GM21717 (cell line): ENCODE results near the gene ADRA2A.

Experiments
- ATAC-seq: cut with Tn5 transposase; IDR thresholded peaks from one replicate; pipeline ENCODE4 v1.9.1; 2021; ENCODE audit warnings: mild to moderate bottlenecking, moderate library complexity; ENCODE audit not compliant: unreplicated experiment

Gene ADRA2A

DNA sequence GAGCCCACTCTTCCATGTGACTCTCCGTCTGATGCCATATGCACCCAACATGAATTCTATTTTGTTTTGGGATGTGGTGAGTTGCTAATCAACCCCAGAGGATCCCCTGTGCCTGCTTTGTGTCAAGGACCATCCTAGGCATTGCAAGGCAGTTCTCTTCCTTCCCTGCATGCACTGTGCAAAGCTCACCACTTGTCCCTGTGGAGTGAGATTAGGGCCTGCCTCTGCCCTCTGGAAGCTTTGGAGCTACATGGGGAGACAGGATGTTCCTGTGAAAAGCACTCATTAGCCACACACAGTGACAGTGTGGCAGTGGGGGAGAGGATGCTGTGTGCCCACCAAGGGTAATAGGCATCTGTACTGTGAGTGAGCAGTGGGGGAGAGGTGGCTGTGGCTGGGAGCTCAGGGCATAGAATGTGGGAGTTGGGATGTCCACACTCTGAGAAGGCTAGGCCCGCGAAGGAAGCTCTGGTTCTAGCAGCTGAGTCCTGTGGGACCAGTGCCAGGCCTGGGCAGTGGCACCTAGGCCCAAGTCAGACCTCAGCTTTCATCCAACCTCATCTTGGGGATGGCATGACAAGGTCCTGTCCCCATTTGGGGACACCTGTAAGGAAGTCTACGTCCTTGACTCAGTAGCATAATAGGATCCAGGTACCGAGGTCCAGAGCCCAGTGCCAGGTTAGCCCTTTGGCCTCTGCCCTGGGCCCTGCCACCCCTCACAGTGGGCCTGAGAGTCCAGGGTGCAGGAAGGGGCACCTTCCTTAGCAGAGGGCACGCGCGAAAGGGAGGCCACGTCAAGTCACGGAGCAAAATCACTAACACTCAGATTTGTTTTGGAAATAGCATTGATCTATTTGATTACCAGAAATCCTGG, 6.6 kb downstream of the ADRA2A start:
- no peak for ATAC-seq

DNA sequence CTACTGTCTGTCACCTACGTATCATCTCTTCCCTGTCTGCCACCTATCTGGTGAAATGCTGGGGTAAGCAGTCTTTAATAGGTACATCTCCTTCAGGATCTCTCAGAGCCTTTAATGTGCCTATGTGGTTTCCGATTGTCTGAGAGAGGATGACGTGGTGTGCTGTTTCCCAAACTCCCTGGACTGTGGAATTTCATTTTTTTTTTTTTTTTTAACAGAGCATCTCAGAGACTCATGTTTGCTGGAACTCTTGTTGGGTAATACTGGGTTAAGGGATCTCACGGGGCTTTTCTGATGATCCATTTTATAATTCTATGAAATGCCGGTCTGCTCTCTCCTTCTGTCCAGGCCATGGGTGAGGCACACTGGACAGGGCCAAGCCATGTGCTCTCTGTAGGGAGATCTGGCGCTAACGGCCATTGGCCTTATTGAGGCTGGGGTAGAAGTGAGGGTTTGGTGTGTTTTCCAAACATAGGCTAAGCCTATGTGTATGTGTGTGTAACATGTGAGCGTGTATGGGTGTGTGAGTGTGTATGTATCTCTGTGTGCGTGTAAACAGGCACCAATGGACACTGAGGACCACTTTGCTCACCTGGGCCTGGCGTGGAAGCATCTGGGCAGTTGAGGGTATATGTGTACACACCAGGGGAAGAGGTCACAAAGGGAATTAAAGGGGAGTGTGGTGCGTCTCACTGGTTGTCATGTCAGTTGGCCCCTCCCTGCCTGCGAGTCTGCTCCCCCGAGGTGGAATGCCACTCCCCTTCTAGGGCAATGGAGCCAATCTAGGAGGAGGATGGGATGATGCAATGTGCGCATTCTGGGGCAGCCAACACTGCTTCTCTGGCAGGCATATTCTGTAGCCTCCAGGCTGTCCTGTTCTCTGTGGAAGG, 7.8 kb downstream of the ADRA2A start:
- ATAC-seq, result no peak

DNA sequence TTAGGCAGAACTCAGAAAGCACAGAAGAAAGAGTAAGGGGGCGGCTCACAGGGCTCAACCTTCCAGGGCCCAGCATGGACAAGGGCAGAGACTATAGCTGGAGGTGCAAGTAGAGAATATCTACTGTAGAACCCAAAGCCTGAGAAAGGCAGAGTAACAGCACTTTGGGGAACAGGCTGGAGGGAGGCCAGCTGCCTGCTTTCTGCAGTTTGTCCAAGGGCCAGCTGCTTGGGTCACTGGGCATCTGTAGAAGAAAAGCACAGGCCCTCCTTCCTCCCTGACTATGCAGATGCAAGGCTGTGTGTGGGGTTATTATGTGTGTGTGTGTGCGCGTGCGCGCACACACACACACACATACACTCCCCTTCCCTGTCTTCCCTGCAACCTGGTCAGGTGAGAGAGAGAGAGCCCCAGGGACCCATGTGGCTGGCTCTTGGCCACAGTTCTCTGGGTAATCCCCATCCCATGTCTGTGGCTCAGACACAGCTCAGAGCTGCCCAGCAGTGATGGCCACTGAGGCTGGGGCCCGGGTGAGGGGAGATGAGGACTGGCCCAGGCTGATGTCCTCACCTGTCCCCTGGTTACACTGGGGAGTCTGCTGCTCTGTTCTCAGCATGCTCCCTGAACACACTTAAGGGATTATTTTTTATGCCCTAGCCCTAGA, 9.0 kb downstream of the ADRA2A start:
- ATAC-seq, result no peak

DNA sequence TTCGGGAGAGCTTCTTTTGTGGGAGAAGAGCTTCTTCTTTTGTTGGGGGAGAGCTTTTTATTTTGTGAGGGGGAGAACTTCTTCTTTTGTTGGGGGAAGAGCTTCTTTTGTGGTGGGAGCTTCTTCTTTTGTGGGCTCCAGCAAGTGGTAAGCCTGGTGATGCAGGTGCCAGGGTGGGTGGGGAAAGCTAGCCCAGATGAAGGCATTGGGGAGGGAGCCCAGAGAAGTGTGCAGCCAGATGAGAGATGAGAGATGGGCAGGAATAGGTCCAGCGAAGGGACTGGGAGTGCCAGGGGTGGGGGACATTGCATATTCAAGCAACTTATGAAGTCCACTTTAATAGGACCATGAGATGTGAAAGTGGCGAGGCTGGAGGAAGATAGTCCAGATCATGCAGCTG, 9.7 kb downstream of the ADRA2A start:
- ATAC-seq, result no peak

DNA sequence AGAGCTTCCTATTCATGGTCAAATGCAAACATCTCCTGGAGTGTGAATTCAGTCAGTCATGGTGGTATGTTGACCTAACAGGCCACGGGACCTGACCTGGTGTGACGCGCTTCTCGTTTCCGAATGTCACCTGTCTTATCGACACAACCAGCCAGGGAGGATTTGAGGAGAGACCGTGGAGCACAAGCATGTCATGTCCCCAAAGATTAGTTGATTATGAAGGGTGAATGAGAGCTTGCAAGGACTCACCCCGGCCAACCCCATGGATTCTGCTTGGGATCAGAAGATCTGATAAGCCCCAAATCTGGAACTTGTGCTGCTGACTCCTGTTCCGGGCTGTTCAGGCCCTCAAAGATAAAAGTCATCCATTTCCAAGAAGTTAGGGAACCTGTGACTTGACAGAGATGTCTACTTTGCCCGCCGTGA, 10.5 kb downstream of the ADRA2A start:
- ATAC-seq, result no peak

DNA sequence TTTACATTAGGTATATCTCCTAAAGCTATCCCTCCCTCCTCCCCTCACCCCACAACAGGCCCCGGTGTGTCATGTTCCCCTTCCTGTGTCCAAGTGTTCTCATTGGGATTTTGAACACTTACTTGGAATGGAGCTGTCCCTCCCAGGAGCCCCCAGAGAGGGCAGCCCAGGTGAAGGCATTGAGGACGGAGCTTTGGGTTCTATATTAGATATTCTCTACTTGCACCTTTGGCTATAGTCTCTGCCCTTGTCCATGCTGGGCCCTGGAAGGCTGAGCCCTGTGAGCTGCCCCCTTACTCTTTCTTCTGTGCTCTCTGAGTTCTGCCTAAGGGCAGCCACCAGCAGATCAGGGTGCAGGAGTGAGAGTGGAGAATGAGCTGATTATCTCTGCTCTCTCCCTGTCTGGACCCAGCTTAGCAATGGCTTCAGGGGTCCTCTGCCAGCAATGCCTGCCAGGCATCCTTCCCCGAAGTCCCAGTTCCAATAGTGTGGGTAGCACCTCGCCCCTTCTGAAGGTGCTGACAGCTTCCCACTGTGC, 11.2 kb downstream of the ADRA2A start:
- no peak for ATAC-seq

DNA sequence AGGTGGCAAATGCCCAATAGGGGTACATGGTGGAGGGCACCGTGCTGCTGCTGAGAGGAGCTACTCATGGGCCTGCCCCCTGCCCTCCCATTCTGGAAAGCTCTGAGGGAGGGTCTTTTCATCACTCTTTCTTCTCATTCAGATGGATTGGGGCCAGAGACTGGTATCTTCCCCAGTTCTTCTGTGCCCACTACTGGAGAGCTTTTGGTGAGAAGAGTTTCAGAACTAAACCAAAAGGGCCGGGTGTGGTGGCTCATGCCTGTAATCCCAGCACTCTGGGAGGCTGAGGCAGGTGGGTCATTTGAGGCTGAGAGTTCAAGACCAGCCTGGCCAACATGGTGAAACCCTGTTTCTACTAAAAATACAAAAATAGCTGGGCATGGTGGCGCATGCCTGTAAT, 12.5 kb downstream of the ADRA2A start:
- no peak for ATAC-seq

DNA sequence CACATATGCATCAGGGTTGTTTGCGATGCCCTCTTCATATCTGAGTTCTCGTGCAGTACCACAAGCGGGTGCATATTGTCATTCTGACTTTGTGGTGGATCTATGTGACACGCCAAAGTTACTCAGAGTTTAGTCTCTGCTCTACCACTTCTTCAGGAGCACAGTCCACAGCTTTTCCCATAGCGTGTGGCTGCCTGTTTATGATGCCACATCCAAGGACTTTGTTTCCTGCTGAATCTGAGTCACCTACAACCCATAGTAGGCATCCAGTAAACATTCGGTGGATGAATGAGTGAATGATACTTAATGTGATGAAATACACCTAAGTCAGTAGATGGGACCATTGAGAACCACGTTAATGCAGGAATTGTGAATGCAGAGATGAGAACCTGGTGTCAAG, 15.0 kb downstream of the ADRA2A start:
- ATAC-seq, result no peak

DNA sequence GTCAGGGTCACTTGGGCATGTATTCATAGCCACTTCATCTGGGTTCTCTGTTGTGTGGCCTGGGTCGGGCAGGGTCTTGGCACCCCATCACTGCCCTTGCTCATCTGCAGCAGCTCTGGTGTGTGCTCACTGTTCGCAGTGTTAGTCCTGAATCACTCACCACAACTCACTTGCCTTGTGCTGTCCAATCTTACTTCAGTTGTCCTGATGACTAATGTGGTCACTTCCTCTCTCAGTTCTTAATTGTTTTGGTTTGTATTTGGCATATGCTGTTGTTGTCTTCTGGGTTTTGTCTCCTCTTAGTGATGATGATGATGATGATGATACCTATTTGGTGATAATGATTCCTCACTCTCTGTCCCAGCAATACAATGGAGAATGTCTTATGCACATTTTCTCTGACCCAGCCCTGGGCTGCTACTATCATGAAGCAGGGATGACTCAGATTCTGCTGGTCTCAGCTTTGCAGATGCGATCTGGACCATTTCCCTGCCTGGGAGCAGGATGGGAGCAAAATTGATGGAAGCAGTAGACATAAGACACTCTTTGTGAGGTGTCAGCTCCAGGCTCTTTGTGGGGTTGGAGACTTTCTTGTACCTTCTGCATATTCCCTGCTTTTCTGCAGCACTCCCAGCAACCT, 17.0 kb downstream of the ADRA2A start:
- ATAC-seq, result no peak

DNA sequence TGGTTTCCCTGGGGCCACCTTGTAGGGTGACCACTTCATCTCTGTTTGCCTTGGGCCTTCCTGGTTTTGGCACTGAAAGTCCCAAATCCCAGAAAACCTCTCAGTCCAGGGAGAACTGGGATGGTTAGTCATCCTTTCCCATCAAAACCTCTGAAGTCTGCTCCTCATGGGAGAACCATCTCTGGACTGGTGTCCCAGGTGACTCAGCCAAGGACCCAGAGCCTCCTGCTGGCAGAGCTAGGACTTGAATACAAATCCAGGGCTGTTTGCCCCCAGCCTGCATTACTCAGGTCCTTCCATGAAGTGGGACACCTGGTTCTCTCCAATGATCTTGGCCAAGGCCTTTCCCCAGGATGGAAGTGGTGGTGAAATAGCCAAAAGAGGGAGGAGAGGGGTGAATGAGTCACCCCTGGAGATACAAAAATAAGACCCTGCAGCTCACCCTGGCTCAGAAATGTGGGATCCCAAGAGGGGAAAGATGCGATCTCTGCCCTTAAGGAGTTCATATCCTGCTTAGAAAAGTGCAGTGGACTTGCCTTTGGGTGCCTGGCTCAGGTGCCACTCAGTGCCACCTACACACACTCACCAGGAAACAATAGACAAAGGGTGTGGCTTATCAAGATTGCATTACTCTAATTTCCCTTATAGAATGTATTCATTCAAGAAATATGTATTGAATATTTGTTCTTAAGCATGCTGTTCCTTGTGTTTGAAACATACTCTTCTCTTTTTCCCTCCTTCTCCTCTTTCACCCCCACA, 22.0 kb downstream of the ADRA2A start:
- no peak for ATAC-seq

DNA sequence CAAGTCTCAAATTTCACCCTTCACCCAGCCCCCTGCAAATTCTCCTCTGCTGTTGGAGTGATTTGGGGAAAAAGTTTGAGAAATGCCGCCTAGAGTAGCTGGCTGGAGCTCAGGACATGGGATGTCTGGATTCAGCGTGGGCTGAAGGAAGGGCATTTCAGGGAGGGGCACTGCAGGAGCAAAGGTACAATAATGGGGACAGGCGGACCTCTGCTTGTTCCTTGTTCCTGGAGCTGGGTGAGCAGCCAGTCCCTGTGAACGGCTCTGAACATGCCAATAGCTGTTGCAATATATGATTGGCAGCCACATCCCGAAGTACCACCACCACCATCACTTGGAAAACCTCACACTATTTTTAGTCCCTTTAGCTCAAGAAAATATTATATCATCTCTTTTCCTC, 23.4 kb downstream of the ADRA2A start:
- ATAC-seq, result no peak

DNA sequence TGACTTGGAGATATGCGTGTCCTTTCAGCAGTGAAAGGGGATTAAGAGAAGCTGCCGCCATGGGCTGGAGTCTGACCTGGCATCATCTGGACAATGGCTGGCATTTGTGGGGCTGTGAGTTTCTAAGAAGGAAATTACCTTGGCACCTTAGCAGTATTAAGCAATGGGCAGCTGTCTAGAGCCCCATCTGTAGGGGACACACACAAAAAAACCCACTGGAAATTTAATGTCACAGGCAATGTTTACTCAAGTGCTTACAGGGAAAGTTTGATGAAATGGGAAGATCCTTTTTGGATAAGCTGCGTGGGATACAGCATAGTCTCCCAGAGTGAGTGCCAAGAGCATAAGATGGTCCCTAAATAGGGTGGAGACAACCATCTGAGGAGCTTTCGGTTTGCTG, 25.0 kb downstream of the ADRA2A start:
- no peak for ATAC-seq

DNA sequence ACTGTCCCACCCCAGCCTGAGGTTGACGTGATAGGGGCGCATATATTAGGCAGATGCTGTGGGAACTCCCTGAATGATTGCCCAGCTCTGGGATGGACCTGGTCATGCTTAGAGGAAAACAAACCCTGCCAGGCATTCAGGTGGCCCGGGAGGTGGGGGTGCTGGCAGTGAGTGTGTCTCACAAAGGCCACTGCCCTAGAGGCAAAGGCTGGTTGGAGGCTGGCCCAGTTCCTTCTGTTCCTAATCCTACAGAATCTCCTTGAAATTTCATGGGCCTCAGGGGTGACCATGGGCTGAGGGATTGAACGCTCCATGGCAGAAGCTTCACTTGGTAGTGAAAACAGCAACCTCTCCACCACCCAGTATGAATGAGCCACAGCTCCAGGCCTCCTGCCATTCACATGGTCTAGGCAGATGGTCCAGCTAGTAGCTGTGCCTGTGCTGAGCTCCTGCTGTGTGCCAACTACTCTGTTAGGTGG, 25.6 kb downstream of the ADRA2A start:
- ATAC-seq, result no peak

DNA sequence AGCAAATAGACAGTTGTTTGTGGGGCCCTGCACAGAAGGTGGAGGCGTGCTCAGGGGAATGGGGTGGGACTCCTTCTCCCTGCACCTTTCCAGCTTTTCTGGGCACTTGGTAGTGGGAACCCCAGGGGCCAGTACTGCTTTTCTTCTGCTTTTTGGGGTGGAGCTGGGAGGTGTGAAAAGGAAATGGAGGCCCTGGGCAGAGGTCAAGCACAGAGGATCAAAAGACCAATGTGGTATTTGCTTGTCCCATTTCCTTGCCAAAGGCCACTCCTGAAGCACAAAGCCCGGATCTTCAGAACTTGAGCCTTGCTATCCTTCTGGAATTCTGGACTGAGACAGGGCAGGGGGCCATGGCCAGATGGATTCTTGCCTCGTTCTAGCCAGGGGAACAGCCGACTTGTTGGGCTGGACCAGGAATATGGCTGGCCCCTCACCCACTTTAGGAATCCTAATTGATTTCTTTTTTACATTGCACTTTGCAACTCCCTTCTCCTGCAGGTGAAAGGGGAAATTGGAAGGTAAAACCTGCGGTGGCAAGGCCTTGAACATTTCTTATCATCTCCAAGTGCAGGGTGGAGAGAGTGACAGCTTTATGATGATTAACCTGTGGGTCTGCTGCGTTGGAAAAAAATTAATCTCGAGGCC, 26.5 kb downstream of the ADRA2A start:
- ATAC-seq, result no peak

DNA sequence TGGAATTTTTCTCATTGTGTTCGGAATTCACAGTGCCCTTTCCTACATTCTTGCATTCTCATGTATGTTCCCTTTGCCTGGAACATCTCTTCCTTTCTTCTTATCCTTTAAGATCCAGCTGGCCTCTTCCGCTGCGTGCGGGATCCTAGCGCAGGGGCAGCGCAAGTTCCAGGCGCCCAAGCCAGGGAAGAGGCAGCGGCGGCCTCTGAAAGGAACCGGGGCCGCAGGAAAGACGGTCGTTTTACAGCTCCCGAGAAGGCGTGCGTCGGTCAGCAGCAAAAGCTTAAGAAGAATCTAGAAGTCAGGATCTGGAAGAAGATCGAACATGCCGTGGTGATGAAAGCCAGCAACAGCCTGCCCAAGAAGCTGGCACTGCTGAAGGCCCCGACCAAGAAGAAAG, 28.0 kb downstream of the ADRA2A start:
- ATAC-seq, result no peak

DNA sequence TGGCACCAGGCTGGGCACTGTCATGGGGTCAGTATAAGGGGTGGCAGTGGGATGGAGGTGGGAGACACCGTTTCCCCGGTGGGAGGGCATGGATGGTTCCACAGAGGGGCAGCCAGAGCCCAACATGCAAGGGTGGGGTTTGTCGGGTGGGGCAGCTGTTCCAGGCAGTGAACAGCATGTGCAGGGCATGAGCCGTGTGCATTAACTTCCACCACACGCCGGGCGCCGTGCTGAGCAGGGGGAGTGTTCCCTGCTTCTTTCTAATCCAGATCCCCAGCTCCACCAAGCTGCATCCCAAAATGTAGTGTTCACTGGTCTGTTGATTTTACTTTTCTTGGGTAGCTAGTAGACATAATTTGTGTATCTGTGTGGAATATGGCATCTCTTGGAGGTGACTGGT, 29.3 kb downstream of the ADRA2A start:
- no peak for ATAC-seq

DNA sequence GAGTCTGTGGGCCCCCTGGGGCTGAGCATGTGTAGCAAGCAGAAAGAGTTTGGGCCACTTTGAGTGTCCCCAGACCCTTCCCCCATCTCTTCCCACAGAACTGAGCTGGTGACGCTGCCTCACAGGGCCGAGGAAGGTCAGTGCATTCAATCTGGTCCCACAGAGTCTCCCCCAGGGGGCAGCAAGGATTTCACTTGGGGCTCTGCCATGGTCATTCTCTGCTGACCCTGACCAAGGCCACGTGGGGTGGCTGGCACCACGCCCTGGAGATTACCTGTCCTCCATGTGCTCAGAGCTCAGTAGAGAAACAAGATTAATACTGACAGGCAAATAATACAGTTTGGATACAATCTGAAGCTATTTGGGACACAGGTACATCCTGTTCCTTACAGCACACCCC, 30.2 kb downstream of the ADRA2A start:
- ATAC-seq, result no peak

DNA sequence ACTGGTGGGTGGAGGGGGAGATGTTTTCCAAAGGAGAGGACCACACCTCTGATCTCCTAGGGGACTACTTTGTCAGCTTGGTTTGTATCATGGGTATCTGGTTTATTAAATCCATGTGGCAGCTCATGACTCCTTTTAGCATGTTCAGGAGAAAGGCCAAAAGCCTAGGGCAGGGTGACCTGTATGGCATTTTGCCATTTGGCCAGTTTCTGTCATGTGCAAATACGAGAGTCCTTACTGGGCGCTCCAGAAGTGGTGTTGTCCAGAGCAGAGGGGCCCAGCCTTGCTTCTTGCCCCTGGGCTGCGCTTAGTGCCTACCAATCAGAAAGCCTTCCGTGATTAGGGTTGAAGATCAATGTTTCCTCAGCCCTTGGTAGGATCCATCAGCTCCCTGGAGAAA, 31.0 kb downstream of the ADRA2A start:
- ATAC-seq, result no peak

DNA sequence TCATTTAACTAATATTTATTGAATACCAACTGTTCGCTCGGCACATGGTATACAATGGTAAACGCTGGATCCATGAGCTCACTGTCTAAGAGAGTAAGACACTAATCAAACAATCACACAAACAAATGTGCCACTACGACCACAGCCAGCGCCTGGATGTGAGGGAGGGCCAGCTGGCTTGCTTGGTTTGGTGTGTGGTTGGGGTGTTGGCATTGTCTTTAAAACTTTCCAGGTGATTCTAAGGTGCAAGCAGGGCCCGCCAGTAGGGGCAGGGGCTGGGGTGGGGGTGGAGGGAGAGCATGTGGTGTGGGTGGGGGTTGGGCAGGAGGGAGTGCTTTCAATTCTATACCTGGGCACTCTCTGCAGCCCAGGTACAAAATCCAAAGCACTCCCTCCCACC, 31.6 kb downstream of the ADRA2A start:
- no peak for ATAC-seq
